Keratinocyte (primary cell): Measurements from ENCODE around the gene C19orf12.

ENCODE experiments used
- EZH2 ChIP-seq: IDR thresholded peaks from one replicate; pipeline ENCODE4 v1.6.1; 2012; ENCODE audit warnings: inconsistent platforms, mild to moderate bottlenecking, low read length, moderate library complexity
- TF ChIP-seq, protein P1 (sequence below), 3 experiments: IDR thresholded peaks in 1 of 3; conservative IDR thresholded peaks in 1 of 3; optimal IDR thresholded peaks in 1 of 3; 2 replicates in 2 of 3; 3 replicates in 1 of 3; pipeline versions ENCODE3 to v1.5.1; 2011; ENCODE audit warnings: low read length in 3 of 3, mild to moderate bottlenecking in 3 of 3, moderate library complexity in 2 of 3, control low read depth in 1 of 3, inconsistent platforms in 1 of 3; ENCODE audit not compliant: insufficient read depth in 2 of 3; ENCODE audit errors: extremely low read depth in 1 of 3

- TF ChIP-seq, protein P1, sequence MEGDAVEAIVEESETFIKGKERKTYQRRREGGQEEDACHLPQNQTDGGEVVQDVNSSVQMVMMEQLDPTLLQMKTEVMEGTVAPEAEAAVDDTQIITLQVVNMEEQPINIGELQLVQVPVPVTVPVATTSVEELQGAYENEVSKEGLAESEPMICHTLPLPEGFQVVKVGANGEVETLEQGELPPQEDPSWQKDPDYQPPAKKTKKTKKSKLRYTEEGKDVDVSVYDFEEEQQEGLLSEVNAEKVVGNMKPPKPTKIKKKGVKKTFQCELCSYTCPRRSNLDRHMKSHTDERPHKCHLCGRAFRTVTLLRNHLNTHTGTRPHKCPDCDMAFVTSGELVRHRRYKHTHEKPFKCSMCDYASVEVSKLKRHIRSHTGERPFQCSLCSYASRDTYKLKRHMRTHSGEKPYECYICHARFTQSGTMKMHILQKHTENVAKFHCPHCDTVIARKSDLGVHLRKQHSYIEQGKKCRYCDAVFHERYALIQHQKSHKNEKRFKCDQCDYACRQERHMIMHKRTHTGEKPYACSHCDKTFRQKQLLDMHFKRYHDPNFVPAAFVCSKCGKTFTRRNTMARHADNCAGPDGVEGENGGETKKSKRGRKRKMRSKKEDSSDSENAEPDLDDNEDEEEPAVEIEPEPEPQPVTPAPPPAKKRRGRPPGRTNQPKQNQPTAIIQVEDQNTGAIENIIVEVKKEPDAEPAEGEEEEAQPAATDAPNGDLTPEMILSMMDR (optimal IDR thresholded peaks at IDR 0.05 in 1 of 3, IDR thresholded peaks at IDR 0.05 in 1 of 3, conservative IDR thresholded peaks at IDR 0.05 in 1 of 3; ENCODE audit: extremely low read depth in 1 of 3, insufficient read depth in 2 of 3, low read length in 3 of 3), result no peak
- no peak for TF ChIP-seq EZH2
Observed at GRCh38 chr19:29677001-29677817, 37.9 kb downstream of the C19orf12 start.
